ENCODE results near the gene TTYH3.
"Not testable (repeated sequence)": the region's sequence is repeated elsewhere in the genome, so short reads cannot be mapped to it uniquely, and the experiment has no call there.

DNA sequence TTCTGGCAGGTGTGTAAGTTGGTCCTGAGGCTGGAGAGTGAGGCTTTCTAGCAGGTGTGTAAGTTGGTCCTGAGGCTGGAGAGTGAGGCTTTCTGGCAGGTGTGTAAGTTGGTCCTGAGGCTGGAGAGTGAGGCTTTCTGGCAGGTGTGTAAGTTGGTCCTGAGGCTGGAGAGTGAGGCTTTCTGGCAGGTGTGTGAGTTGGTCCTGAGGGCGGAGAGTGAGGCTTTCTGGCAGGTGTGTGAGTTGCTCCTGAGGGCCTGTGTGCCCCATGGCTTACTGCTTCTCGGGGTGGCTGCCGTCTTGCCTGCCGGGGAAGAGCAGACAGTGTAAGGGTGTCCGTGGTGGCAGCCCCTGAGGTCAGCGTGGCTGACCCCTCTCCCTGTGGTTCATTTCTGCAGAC is 22.1 kb upstream of the TTYH3 start:
- TF ChIP-seq EP300, POLR2A (IDR thresholded peaks at IDR 0.05): not testable (repeated sequence)
